NCI-H1105 (cell line): ENCODE data around the gene FSD1.
A peak's percentile ranks its signal among the peaks of the same experiment; 100 is the strongest.
"Not testable (repeated sequence)": the region's sequence is repeated elsewhere in the genome, so short reads cannot be mapped to it uniquely, and the experiment has no call there.

ENCODE experiments used
- DNase-seq: peaks from one replicate; lab custom pipeline; 2025; lab: John Stamatoyannopoulos, UW

FSD1 gene

DNA sequence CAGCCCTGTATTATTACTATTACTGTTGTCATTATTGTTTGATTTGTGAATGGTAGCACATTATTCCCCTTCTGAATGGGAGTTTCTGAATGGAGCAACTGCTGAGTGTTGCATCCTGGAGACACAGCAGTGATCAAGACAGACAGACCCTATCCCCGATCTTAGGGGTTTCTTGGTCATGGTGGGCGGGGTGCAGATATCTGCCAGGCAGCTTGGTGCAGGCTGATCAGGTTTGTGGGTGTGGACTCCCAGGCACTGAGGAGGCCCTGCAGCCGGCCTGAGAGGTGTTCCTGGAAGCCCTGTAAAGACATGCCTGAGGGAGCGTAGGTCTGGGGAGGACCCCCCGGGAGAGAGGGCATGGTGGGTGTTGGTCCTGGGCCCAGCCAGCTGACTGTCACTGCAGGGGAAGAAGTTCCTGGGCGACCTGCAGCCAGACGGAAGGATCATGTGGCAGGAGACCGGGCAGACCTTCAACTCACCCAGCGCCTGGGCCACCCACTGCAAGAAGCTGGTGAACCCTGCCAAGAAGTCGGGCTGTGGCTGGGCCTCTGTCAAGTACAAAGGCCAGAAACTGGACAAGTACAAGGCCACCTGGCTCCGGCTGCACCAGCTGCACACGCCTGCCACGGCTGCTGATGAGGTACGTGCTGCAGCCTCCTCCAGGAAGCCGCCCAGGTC is 41.1 kb downstream of the FSD1 start:
- DNase-seq = no peak

DNA sequence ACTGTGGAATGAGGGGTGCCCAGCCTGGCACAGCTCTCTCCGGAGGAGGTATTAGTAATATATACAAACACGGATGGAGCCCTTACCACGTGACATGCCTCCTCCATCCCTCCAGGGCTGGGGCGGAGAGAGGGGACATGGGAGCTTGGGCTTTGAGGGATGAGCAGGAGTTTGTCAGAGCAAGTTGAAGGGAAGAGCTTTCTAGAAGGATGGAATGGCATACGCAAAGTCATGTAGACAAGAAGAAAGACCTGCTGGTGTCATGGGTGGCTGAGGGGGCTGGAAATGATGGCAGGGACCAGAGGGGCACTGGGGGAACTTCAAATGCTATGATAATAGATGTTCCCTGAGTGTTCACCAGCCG is 41.6 kb downstream of the FSD1 start:
- DNase-seq = no peak

DNA sequence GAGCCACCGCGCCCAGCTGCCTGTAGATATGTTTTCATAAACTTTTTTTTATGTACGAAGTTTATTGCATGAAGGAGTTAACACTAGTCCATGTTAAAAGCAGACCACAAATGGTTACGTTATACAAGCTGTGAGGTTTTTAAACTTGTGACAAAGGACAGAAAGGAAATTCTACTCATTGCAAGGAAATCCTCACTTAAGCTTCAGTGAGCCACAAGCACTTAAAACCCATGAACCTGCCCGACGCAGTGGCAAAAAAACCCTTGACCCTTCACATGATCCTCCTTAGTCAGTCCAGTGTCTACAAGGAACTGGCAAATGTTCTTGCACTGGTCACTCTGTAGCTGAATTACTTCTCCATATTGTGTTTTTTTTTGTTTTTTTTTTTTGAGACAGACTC is 43.1 kb downstream of the FSD1 start:
- no peak for DNase-seq

DNA sequence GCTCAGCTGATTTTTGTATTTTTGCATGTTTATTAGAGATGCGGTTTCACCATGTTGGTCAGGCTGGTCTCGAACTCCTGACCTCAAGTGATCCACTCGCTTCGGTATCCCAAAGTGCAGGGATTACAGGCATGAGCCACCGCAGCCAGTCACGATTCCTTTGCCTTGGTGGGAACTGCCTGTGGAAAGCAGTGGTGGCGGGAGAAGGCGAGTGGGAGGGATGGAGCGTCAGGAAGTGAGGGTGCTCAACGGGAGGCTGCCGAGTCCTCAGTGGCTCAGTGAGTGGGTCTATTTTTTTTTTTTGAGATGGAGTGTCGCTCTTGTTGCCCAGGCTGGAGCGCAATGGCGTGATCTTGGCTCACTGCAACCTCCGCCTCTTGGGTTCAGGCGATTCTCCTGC is 44.8 kb downstream of the FSD1 start:
- not testable (repeated sequence) for DNase-seq

DNA sequence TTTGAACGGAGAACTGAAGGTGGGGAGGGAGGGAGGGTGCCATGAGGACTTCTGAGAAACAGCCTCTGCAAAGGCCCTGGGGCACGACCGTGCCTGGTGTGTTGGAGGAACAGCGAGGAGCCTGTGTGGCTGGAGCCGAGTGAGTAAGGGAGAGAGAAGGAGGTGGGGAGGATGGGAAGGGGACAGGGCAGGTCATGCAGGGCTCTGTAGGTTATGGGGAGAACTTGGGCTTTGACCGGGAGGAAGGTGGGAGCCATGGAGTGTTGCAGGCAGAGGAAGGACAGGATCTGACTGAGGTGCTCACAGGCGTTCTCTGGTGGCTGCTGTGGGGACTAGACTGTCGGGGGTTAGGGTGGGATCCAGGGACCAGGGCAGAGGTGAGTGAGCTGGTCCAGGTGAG is 45.7 kb downstream of the FSD1 start:
- no peak for DNase-seq

DNA sequence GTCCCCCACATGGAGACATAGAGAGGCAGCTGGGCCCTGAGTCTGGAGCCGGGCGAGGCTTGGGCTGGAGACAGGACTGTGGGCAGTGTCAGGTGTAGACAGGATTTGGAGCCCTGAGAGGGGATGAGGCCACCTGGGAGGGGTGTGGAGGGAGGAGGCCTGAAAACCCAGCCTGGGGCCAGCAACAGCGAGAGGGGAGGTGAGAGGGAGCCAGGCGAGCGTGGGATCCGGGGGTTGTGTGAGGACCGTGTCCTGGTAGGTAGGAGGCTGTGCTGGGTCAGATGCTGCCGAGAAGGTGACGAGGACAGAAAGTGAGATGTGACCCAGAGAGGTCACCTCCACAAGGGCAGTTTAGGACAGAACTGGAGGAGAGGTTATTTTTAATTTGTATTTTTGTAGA is 46.3 kb downstream of the FSD1 start:
- no peak for DNase-seq

DNA sequence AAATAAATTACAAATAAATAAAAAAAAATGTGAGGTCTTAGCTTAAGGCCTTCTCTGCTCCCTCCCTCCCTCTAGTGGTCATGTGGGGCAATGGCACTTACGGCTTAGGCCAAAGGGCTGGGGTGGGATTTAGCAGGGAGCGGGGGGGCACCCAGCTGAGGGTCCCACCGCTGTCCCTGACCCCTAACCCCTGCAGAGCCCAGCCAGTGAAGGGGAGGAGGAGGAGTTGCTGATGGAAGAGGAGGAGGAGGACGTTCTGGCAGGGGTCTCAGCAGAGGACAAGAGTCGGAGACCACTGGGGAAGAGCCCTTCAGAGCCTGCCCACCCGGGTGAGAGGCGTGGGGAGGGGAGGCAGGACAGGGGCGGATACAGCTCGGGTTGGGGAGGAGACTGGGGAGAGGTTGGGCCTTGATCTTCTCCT is 48.3 kb downstream of the FSD1 start:
- peak; percentile 34 for DNase-seq

DNA sequence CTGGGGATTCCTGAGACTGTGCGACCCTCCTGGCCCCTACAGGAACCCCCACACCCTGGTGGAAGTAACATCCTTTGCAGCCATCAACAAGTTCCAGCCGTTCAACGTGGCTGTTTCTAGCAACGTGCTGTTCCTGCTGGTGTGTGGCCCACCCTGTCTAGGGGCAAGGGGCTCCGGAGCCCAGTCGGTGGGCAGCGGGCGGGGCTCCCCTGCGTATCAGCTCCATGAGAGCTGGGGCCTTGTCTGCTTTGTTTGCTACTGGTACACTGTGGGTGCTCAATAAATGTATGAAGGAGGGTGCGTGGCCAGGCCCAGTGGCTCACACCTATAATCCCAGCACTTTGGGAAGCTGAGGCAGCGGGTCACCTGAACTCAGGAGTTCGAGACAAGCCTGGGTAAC is 49.9 kb downstream of the FSD1 start:
- no peak for DNase-seq

DNA sequence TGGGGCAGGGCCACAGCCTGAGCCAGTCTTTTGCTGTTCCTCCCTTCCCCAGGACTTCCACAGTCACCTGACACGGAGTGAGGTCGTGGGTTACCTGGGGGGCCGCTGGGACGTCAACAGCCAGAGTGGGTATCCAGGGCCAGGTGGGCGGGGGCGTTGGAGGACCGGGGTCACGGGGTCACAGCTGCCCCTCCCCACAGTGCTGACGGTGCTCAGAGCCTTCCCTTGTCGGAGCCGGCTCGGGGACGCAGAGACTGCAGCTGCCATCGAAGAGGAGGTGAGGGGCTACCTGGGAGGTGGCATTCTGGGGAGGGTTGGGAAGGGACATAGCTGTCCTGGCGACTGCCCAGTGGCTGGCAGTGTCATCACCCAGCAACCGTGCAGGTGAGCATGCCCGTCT is 50.5 kb downstream of the FSD1 start:
- no peak for DNase-seq

DNA sequence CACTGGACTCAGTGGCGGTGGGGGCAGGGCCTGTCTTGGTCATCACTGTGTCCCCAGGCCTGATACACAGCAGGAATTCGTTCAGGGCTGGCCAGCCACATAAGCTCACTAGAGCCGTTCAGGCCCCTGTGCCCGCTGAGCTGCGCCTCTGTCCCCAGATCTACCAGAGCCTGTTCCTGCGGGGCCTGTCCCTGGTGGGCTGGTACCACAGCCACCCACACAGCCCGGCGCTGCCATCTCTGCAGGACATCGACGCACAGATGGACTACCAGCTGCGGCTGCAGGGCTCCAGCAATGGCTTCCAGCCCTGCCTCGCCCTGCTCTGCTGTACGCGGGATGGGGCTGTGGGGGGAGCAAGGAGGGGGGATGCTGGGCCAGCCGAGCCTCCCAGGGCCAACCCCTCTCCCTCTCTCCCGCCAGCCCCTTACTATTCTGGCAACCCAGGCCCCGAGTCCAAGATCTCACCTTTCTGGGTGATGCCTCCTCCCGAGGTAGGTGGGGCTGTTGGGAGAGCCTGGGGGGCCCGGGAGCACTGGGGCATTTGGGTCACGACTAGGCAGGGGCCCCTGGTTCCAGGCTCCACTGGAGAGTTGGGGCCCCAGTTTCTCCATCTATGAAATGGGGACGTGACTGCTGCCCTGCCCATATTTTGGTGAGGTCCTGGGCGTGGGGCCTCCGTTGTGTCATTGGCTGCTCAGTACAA is 52.8 kb downstream of the FSD1 start:
- DNase-seq = no peak

DNA sequence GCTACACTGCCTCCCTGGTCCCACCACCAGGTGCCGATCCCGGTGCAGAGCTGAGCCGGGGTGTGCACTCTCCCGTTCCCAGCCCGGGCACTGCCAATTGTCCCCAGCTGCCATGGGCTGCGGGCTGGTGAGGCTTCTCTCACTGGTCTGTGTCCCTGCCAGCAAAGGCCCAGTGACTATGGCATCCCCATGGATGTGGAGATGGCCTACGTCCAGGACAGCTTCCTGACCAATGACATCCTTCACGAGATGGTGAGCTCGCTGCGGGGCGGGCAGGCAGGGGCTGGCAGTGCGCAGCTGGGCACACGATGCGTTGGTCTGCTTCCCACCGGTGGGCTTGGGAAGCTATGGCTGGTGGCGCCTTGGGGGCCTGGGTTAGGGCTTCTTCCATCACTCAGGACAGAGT is 53.5 kb downstream of the FSD1 start:
- DNase-seq = no peak

DNA sequence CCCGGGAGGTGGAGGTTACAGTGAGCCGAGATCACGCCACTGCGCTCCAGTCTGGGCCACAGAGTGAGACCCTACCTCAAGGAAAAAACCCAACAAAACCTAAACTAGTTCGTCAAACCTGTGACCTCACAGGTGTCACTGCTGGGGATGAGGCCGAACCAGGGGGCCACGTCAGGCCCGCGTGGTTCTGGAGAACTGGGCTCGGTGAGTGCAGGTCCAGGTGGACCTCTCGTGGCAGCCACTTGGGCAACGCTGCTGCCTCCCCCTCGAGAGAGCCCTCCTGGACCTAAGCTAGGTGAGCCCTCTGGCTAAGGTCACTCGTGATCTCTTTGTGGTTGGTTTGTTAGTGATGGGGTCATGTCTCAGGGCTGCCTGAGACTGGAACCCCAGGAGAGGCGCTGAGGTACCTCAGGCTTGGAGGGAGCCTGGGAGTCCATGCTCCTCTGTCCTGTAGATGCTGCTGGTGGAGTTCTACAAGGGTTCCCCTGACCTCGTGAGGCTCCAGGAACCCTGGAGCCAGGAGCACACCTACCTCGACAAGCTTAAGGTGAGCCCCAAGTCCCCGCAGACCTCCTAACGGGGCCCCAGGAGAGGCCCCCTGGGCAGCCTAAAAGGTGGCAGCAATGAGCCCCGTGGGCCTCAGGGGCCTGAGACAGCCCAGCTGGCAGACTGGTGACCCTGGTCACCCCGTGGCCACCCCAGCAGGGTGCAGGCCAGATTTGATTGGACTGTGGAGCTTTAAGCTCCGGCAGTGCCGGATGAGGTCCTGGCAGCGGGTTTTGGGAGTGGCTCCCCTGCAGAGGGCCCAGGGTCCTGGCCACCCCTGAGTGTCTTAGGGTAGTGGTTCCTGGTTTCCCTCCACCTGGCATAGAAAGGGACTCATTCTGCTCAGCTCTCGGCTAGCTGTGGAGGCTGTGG is 54.6 kb downstream of the FSD1 start:
- DNase-seq = no peak

DNA sequence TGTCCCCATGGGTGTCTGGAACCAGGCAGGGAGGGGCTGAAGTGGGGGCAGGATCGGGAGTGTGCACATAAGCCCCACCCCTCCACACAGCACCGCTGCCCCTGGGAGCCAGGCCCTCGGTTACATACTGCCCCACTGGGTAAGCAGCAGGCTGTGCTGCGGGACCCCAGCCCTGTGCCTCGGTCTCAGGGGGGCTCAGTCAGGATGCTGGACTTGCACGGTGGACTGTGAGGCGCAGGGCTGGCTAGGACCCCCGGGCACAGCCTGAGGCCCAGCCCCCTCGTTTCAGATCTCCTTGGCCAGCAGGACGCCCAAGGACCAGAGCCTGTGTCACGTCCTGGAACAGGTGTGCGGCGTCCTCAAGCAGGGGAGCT is 55.2 kb downstream of the FSD1 start:
- DNase-seq = no peak

DNA sequence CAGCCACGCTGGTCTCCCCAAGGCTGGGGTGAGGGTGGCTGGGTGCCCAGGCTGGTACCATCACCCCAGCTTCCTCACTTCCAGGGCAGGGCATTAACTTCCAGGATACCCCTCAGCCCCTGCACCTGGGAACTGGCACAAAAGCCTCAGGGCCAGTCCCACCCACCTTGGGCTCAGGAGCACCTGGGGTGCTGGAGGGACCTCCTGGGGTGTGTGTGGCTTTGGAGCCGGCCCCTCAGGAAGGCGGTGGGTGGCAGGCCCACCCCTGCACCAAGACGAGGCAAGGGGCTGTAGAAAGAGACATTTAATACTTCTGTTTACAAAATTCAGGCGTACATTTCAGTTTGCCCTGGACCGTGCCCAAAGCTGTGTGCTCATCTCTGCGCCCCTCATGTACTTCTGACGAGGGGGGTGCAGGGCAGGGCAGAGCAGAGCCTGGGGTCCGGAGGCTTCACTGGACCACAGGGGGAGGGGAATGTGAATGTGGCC is 55.7 kb downstream of the FSD1 start:
- DNase-seq = no peak

DNA sequence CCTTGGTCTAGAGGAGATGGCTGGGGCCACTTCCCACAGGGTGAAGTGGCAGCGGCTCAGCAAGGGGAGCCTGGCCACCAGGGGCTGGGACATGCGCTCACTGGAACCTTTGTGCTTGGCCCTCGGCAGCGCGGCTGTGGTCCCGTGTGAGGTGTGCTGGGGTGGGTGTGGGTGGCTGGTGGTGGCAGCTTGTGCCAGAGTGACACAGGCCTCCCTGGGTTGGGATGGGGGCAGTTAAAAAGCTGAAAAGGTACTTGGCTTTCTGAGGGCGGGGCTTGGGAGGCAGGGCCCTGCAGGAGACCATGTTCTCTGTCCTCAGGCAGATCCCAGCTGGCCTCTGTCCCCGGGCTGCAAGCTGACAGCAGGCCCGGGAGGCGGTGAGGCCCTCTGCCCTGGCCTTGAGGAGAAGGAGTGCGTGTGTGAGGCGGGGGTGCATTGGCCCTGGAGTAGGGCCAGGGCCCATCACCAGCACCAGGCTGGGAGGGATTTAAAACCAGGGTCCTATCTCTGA is 56.3 kb downstream of the FSD1 start:
- DNase-seq = no peak

DNA sequence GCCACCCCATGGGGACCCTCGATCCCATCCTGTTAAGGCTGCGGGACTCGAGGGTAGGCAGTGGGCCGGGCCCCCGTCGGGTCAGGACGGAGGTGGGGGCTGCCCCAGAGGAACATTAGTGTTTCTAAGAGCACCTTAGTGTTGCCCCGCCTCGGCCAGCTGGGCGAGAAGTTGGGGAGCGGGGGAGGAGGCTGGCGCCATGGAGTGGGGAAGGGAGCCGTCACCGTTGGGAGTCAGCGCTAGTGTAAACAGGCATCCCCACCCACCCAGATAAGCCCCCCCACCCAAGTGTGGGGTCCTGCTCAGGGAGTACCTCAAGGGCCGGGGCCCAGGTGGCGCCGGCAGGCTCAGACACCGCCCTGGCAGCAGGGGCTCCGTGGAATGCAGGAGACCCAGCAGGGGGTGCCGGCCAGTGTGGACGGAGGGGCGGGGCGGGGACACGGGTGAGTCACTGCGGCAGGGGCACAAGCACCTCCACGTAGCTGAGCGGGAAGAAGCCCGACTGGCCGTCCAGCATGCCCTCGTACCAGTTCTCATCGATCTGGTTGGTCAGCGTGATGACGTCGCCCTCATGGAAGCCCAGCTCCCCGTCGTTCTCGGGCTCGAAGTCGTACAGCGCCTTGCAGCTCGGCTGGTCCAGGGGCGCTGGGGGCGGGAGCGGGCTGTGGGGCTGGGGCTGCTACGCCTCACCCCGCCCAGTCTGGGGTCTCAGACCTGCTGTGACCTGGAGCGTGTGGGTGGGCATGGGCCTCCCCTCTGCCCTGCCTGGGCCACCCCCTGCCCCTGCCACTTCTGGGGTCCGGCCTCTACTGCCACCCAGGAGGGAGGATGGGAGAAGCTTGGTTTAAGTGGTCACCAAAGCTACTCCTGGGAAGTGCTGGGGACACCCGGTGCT is 57.0 kb downstream of the FSD1 start:
- no peak for DNase-seq

DNA sequence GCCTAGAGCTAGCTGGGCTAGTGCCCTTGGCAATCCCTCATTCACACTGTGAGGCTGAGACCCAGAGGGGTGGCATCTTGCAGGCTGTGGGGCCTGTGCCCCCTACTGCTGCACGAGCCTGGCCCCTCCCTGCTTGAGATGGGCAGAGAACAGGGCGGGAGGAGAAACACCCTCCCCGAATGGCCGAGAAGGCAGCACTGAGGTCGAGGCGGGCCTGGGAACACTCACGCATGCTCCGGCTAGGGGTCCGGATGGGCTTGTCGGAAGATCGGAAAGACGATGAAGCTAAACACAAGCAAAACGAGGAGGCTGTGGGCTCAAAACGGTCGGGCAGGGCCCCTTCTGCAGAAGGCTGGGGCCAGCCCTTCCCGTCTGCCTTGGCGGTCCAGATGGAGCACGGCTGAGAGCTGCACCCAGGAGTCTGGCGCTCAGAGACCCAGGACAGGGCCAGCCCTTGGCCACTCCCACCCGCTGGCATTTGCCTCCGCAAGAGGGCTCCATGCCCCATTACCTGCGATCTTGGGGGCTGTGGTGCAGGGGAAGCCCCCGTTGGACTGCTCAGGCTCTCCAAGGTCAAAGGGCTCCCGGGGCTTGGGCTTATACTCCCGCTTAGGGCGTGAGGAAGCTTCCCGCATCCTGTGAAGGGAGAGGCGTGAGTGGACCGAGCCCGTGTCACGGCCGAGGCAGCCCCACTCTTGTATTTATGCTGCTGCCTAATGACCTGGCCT is 57.9 kb downstream of the FSD1 start:
- DNase-seq = no peak

DNA sequence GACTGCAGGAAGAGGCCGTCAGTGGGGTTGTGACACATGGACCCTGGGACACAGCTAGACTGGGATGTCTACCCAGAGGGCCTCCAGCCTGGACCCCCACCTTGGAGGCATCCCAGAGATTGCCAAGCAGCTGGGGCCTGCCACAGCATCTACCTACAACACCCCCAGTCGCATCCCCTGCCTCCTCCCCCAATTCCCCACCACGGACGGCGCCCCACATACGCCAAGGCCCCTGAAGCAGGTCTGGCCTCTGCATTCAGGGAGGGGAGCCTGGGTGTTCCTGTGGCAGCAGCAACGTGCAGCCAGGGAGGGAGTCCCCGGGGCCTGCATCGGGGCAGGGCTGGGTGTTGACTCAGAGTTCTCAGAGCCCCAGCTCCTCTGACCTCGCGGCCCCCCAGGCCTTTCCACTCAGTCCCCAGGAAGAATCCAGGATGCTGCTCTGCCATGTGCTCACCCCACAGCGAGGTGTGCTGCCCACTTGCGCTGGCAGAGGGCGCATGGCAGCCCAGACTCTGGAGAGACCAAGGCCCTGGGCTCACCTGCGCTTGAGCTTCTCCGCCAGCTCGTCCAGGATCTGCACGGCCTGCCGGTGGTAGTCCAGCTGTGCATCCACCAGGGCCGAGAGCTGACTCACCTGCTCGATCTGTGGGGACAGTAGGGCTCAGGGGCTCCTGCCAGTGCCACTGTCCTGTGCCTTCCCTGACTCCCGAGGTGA is 58.6 kb downstream of the FSD1 start:
- no peak for DNase-seq

DNA sequence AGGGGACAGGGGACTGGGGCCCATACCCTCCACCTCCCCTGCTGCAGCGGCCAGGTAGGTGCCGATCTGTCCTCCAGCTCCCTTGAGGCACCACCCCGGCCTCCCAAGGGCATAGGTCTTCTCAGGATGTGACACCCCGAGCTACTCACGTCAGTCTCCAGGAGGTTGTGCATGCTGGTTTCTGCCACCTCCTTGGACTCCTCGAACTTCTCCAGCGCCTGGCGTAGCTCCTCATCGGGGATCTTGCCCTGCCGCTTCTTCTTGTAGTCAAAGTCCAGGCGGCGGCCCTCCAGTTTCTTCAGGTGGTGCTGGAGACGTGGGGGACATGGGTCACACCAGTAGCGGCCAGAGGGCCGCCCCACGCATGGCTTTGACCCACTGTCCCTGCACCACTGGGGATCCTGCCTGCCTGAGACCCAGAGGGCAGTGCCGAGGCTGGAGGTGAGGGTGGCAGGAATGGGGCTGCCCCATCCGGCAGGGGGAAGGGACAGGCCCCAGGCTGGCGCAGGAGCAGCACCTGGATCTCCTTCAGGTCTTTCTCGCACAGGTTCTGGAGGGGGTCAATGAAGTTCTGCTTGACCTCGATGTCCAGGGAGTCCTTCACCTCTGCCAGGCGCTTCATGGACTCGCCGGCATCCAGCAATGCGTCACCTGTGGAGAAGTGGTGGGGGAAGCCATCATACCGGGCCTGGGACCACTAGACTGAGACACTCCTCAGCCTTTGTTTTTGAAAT is 59.3 kb downstream of the FSD1 start:
- DNase-seq = no peak

DNA sequence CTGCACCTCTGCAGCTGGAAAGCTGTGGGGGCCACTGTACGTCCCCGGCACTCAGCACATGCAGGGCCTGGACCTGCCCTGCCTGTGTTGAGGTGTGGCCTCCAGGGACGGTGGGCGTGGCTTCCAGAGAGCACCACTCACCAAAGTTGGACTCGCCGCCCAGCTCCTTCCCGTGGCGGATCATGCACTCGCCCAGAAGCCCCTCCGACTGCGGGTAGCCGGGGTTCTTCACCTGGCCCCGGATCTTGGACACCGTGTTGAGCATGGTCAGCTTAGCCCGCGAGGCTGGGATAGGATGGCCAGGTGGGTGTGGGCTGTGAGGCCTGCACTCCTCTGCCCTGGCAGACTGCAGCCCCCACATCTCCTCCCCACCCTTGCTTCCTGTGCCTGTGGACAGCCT is 60.9 kb downstream of the FSD1 start:
- no peak for DNase-seq
